ENCODE results near the gene PFN3. TPM values are rescaled to one million over a fixed set of nuclear protein-coding genes. Genes with fewer than 3 reads are reported as not detected.

PFN3 gene
- not detected for total RNA-seq
- long read RNA-seq, result 0 reads

- ATAC-seq (no peak), DNase-seq (ENCODE audit: missing footprints) (no peak)
- intact Hi-C loops (cut with DNase I), result no loop called here
Observed at GRCh38 chr5:177399997-177400868, at the start of gene PFN3. TSS of gene PFN3 (minus strand) at chr5:177400661. CDS start at chr5:177400576, 85 bp downstream.

GRCh38 chr5:177449140-177450061 is 48.9 kb upstream of the PFN3 start:
- intact Hi-C loops (cut with DNase I), result loop anchor here (5.0 kb wide), 1 partner anchor 132 kb away; no protein-coding TSS in a partner anchor
- DNase-seq (ENCODE audit: missing footprints) (no peak), ATAC-seq (no peak)

- DNase-seq (ENCODE audit: missing footprints) (no peak), ATAC-seq (no peak)
- intact Hi-C loops (cut with DNase I), result no loop called here
Observed at GRCh38 chr5:177448244-177448950, 47.9 kb upstream of the PFN3 start.

- ATAC-seq, result peak; percentile 17
- intact Hi-C loops (cut with DNase I), result no loop called here
- peak; percentile 77 for DNase-seq (ENCODE audit: missing footprints)
Observed at GRCh38 chr5:177447611-177448243, 47.3 kb upstream of the PFN3 start.

- peak; percentile 3 for ATAC-seq
- intact Hi-C loops (cut with DNase I), result no loop called here
- DNase-seq (ENCODE audit: missing footprints), result peak; percentile 78
Observed at GRCh38 chr5:177447066-177447610, 46.7 kb upstream of the PFN3 start.

- intact Hi-C loops (cut with DNase I), result loop anchor here (1.0 kb wide), 1 partner anchor 19 kb away; no protein-coding TSS in a partner anchor
- DNase-seq (ENCODE audit: missing footprints), result peak; percentile 76
- peak; percentile 52 for ATAC-seq
Observed at GRCh38 chr5:177446200-177447065, 46.0 kb upstream of the PFN3 start, which contains the start of gene PRR7. TSS of gene PRR7 (plus strand) at chr5:177446814. CDS start at chr5:177455068, 8,254 bp downstream.

- intact Hi-C loops (cut with DNase I), result loop anchor here (1.0 kb wide), 1 partner anchor 19 kb away; no protein-coding TSS in a partner anchor
- ATAC-seq, result no peak
- DNase-seq (ENCODE audit: missing footprints), result no peak
Observed at GRCh38 chr5:177445917-177446199, 45.4 kb upstream of the PFN3 start.

GRCh38 chr5:177445052-177445916 is 44.8 kb upstream of the PFN3 start:
- intact Hi-C loops (cut with DNase I), result no loop called here
- ATAC-seq (no peak), DNase-seq (ENCODE audit: missing footprints) (no peak)

- intact Hi-C loops (cut with DNase I), result no loop called here
- no peak for ATAC-seq
- DNase-seq (ENCODE audit: missing footprints), result no peak
Observed at GRCh38 chr5:177444106-177445051, 43.9 kb upstream of the PFN3 start.

GRCh38 chr5:177443144-177443983 is 42.9 kb upstream of the PFN3 start:
- intact Hi-C loops (cut with DNase I), result no loop called here
- DNase-seq (ENCODE audit: missing footprints) (peak; percentile 63), ATAC-seq (no peak)

GRCh38 chr5:177442066-177442826 is 41.8 kb upstream of the PFN3 start:
- intact Hi-C loops (cut with DNase I), result no loop called here
- no peak for ATAC-seq
- DNase-seq (ENCODE audit: missing footprints), result no peak

- intact Hi-C loops (cut with DNase I), result no loop called here
- no peak for DNase-seq (ENCODE audit: missing footprints)
- no peak for ATAC-seq
Observed at GRCh38 chr5:177440990-177441780, 40.7 kb upstream of the PFN3 start.
